Loucy (cell line): ENCODE data around the gene C1orf50.

Experiments
- H2AFZ ChIP-seq: fragments of 200-600 bp; sonication (generic); 2 replicates; pipeline ENCODE4 v1.6.0; 2016; ENCODE audit warnings: antibody characterized with exemption, mild to moderate bottlenecking, low read length, moderate library complexity
- H3F3A ChIP-seq: fragments of 200-600 bp; 2 replicates; pipeline ENCODE4 v1.6.0; 2016; ENCODE audit warnings: antibody characterized with exemption, low read depth, mild to moderate bottlenecking
- H3K27me3 ChIP-seq: fragments of 200-600 bp; sonication (generic); 2 replicates; pipeline ENCODE4 v1.6.1; 2014; ENCODE audit warnings: low read length, mild to moderate bottlenecking; ENCODE audit not compliant: insufficient read depth, poor library complexity, severe bottlenecking
- H3K36me3 ChIP-seq: fragments of 200-600 bp; sonication (generic); 2 replicates; pipeline ENCODE4 v1.6.1; 2016; ENCODE audit warnings: low read length; ENCODE audit not compliant: insufficient read depth
- H3K4me1 ChIP-seq: fragments of 200-600 bp; sonication (generic); 2 replicates; pipeline ENCODE4 v1.5.1; 2014; ENCODE audit warnings: low read length, mild to moderate bottlenecking; ENCODE audit not compliant: insufficient read depth, poor library complexity, severe bottlenecking
- H3K4me2 ChIP-seq: fragments of 200-600 bp; sonication (generic); 2 replicates; pipeline ENCODE4 v1.6.0; 2014; ENCODE audit warnings: antibody characterized with exemption, low read length, low read depth, mild to moderate bottlenecking; ENCODE audit not compliant: poor library complexity, severe bottlenecking
- H3K4me3 ChIP-seq: fragments of 200-600 bp; sonication (generic); 2 replicates; pipeline ENCODE4 v1.5.1; 2014; ENCODE audit warnings: low read length, mild to moderate bottlenecking, mixed read lengths; ENCODE audit not compliant: poor library complexity, severe bottlenecking
- H3K79me2 ChIP-seq: fragments of 200-600 bp; sonication (generic); 2 replicates; pipeline ENCODE4 v1.6.1; 2014; ENCODE audit warnings: low read length; ENCODE audit not compliant: insufficient read depth
- H3K9ac ChIP-seq: fragments of 200-600 bp; sonication (generic); 2 replicates; pipeline ENCODE4 v1.6.0; 2014; ENCODE audit warnings: mild to moderate bottlenecking, low read depth, low read length, moderate library complexity; ENCODE audit not compliant: poor library complexity, severe bottlenecking
- H3K9me2 ChIP-seq: fragments of 200-600 bp; sonication (generic); replicated peaks from 2 replicates; pipeline ENCODE4 v1.6.1; 2016; ENCODE audit warnings: low read depth, low read length, mixed read lengths
- H3K9me3 ChIP-seq: fragments of 200-600 bp; sonication (generic); 2 replicates; pipeline ENCODE4 v1.6.1; 2014; ENCODE audit warnings: mild to moderate bottlenecking, antibody characterized with exemption, low read length, low read depth; ENCODE audit not compliant: insufficient read depth
- H4K20me1 ChIP-seq: fragments of 200-600 bp; sonication (generic); 2 replicates; pipeline ENCODE4 v1.6.0; 2014; ENCODE audit warnings: antibody characterized with exemption, low read length, mild to moderate bottlenecking; ENCODE audit not compliant: insufficient read depth, poor library complexity, severe bottlenecking
- EZH2phosphoT487 ChIP-seq: fragments of 200-600 bp; IDR thresholded peaks from 2 replicates; pipeline ENCODE4 v1.6.1; 2018; ENCODE audit warnings: antibody characterized with exemption, mild to moderate bottlenecking, moderate library complexity, borderline replicate concordance
- TF ChIP-seq, protein P1 (sequence below): fragments of 200-600 bp; sonication (generic); conservative IDR thresholded peaks from 2 replicates; pipeline ENCODE4 v1.5.1; 2014; ENCODE audit warnings: mild to moderate bottlenecking, antibody characterized with exemption, low read length

Gene C1orf50

DNA sequence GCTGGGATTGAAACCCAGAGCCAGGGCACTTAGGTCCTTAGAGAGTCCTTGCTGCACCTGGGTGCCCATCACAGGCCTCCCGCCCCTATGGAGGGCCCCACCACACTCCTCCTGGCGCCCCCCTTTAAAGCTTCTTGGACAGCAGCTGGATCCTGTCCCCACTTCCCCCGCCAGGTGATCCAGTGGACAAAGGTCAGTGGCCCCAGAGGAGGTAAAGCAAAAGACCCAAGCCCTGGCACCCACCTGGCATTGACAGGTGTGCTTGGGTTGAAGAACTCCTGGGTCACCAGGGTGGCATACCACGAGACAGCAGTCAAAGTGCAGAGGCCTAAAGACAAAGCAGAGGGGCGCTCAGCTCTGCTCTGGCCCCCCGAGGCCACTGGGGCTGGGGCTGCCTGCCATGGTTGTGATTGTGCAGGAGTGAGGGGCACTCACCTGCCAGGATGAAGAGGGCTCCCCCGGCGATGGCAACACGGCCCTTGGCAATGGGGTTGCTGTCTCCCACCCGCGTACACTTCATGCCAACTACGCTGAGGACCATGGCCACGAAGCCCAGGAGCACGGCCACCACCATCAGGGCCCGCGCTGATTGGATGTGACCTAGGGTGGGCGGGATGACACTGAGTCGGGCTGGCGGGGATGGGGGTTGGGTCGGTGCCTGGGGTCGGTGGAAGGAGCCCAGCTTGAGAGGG, 28.9 kb upstream of the C1orf50 start:
- Histone ChIP-seq H3K9ac (no peak overlapping the region), H3K27me3 (no peaks in the 10 kb centered on the region), H3K79me2 (no peaks in the 10 kb centered on the region), H3K4me1 (peaks cover 11% of the 10 kb centered on the region), H4K20me1 (no peaks in the 10 kb centered on the region), H3K9me2 (no peaks in the 10 kb centered on the region), H3K4me2 (no peak overlapping the region), H2AFZ (no peak overlapping the region), H3F3A (no peaks in the 10 kb centered on the region), H3K36me3 (no peaks in the 10 kb centered on the region), H3K9me3 (no peaks in the 10 kb centered on the region), H3K4me3 (no peak overlapping the region)
- TF ChIP-seq, protein P1, sequence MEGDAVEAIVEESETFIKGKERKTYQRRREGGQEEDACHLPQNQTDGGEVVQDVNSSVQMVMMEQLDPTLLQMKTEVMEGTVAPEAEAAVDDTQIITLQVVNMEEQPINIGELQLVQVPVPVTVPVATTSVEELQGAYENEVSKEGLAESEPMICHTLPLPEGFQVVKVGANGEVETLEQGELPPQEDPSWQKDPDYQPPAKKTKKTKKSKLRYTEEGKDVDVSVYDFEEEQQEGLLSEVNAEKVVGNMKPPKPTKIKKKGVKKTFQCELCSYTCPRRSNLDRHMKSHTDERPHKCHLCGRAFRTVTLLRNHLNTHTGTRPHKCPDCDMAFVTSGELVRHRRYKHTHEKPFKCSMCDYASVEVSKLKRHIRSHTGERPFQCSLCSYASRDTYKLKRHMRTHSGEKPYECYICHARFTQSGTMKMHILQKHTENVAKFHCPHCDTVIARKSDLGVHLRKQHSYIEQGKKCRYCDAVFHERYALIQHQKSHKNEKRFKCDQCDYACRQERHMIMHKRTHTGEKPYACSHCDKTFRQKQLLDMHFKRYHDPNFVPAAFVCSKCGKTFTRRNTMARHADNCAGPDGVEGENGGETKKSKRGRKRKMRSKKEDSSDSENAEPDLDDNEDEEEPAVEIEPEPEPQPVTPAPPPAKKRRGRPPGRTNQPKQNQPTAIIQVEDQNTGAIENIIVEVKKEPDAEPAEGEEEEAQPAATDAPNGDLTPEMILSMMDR: no peak
- no peak for TF ChIP-seq EZH2phosphoT487

DNA sequence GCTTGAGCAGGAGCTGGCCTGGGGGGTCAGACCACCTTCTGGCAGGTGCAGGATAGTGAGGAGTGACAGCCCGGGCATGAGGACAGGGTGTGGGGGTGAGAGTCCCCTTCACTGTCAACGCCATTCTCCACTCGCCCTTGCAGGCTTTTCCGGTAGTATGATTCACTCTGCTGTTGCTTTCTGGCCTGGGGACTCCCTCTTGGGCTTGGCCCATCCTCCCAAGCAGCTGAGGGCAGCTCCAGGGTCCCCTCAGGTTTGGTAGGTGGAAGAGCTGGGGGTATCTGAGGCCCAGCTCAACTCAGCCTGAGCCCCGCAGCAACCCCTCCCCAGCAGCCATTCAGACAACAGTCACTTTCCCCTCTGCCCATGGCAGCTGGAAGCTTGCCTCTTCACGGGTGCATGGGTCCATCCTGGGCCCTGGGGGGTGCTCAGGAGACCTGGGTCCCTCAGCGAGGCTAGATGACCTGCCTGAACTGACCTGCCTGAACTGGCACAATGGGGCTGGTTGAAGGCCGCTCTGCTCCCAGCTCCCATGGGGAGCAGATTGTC, 28.3 kb upstream of the C1orf50 start:
- H3K79me2 ChIP-seq: no peaks in the 10 kb centered on the region
- H2AFZ ChIP-seq: no peak overlapping the region
- no peaks in the 10 kb centered on the region for H4K20me1 ChIP-seq
- H3K9ac ChIP-seq: no peak overlapping the region
- H3K9me3 ChIP-seq: no peaks in the 10 kb centered on the region
- peaks cover 11% of the 10 kb centered on the region for H3K4me1 ChIP-seq
- H3K4me2 ChIP-seq: no peak overlapping the region
- H3K4me3 ChIP-seq: no peak overlapping the region
- TF ChIP-seq EZH2phosphoT487: no peak
- TF ChIP-seq, protein P1: no peak
- no peaks in the 10 kb centered on the region for H3K36me3 ChIP-seq
- H3K9me2 ChIP-seq: no peaks in the 10 kb centered on the region
- H3K27me3 ChIP-seq: no peaks in the 10 kb centered on the region
- H3F3A ChIP-seq: no peaks in the 10 kb centered on the region

DNA sequence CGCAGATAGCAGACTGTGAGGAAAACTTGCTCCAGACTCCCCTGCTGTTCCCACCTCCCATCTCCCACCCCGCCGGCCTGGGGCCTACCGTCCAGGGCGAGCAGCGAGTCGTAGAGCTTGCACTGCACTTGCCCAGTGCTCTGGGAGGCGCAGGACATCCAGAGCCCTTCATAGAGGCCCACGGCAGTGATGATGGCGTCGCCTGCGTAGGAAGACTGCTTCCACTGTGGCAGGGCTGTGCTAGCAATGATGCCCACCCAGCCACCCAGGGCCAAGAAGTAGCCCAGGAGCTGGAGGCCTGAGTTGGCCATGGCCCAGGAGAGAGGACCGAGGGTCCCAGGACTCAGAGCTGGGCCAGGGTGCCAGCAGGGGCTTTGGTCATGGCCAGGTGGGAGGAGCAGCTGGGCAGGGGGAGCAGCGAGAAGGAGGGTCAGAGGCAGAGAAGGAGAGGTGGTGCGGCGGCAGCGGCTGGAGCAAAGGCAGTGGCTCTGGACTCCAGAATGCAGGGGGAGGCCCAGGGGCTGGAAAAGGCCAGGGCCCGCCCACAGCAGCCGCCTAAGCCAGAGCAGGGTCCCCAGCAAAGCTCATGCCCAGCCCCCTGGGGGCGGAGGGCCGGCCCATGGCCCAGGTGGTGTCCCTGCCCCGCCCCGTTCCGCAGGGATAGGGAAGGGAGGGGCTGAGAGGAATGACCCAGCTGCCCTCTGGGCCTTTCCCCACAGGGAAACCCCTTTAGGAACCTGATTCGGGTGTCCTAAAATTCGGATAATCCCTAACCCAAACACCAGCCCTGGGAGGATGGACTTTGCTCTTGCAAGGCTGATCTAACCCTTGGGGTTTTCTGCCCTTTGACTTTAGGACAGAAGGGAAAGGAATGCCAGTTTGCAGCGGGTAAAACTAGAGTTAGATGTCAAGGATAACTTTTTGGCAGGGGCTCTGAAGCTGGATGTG, 27.0 kb upstream of the C1orf50 start, which contains the start of gene CLDN19:
Gene CLDN19 (minus strand): TSS at position 484 of the 948 bp plus-strand sequence. CDS start 173 bp downstream, at position 311.
- H3K27me3 ChIP-seq: no peaks in the 10 kb centered on the region
- H3F3A ChIP-seq: no peaks in the 10 kb centered on the region
- no peaks in the 10 kb centered on the region for H4K20me1 ChIP-seq
- no peaks in the 10 kb centered on the region for H3K36me3 ChIP-seq
- no peaks in the 10 kb centered on the region for H3K79me2 ChIP-seq
- no peak within 1 kb of the TSS for H3K4me2 ChIP-seq
- H3K4me3 ChIP-seq: no peak within 1 kb of the TSS
- TF ChIP-seq, protein P1: no peak
- TF ChIP-seq EZH2phosphoT487: no peak
- H3K9me2 ChIP-seq: no peaks in the 10 kb centered on the region
- H3K9me3 ChIP-seq: no peaks in the 10 kb centered on the region
- H3K9ac ChIP-seq: no peak within 1 kb of the TSS
- H2AFZ ChIP-seq: no peak within 1 kb of the TSS
- H3K4me1 ChIP-seq: peaks cover 11% of the 10 kb centered on the region
